BLaER1 treated with 17β-estradiol and CSF1 and Interleukin-3, amounts not matched to agents 10 nM and 100 nM (cell line): ENCODE results near the gene COLEC11.
"Not testable (repeated sequence)": the region's sequence is repeated elsewhere in the genome, so short reads cannot be mapped to it uniquely, and the experiment has no call there.

Experiments
- H3K27ac ChIP-seq, 11 experiments: shearing (Covaris generic); formaldehyde crosslinking; 2 replicates each; pipeline ENCODE4 v1.8.1; 2022
- H3K27me3 ChIP-seq, 11 experiments: shearing (Covaris generic); formaldehyde crosslinking; 2 replicates each; pipeline ENCODE4 v1.8.1; 2022
- H3K36me3 ChIP-seq, 11 experiments: shearing (Covaris generic); formaldehyde crosslinking; 2 replicates each; pipeline ENCODE4 v1.8.1; 2022
- H3K4me1 ChIP-seq, 10 experiments: shearing (Covaris generic); formaldehyde crosslinking; 2 replicates each; pipeline ENCODE4 v1.8.1; 2022
- H3K4me2 ChIP-seq, 11 experiments: shearing (Covaris generic); formaldehyde crosslinking; 2 replicates each; pipeline ENCODE4 v1.8.1; 2022
- H3K4me3 ChIP-seq, 10 experiments: shearing (Covaris generic); formaldehyde crosslinking; 2 replicates each; pipeline ENCODE4 v1.8.1; 2022
- H3K9ac ChIP-seq, 11 experiments: shearing (Covaris generic); formaldehyde crosslinking; 2 replicates each; pipeline ENCODE4 v1.8.1; 2022
- H3K9me3 ChIP-seq, 11 experiments: shearing (Covaris generic); formaldehyde crosslinking; replicated peaks in 1 of 11; 2 replicates each; pipeline ENCODE4 v1.8.1; 2022
- H4K20me1 ChIP-seq, 11 experiments: shearing (Covaris generic); formaldehyde crosslinking; 2 replicates each; pipeline ENCODE4 v1.8.1; 2022
- Cebpa-rat ChIP-seq, 11 experiments: shearing (Covaris generic); IDR thresholded peaks; 2 replicates each; pipeline ENCODE4 v1.8.1; 2022

COLEC11 gene

DNA sequence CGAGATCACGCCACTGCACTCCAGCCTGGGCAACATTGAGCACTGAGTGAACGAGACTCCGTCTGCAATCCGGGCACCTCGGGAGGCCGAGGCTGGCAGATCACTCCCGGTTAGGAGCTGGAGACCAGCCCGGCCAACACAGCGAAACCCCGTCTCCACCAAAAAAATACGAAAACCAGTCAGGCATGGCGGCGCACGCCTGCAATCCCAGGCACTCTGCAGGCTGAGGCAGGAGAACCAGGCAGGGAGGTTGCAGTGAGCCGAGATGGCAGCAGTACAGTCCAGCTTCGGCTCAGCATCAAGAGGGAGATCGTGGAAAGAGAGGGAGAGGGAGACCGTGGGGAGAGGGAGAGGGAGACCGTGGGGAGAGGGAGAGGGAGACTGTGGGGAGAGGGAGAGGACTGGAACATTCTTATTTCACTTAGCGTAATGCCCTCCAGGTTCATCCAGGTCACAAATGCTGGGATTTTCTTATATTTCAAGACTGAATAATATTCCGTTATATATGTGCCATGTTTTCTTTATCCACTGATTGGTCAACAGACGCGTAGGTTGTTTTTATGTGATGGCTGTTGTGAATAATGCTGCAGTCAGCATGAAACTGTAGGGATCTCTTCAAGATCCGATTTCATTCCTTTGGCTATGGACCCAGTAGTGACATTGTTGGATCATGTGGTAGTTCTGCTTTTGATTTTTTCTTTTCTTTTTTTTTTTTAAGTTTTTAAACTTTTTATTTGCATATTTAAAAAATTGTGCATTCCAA is 21.7 kb downstream of the COLEC11 start:
- H3K4me2 ChIP-seq, H3K27ac ChIP-seq, H4K20me1 ChIP-seq, H3K4me3 ChIP-seq, H3K27me3 ChIP-seq, H3K4me1 ChIP-seq, H3K36me3 ChIP-seq, H3K9ac ChIP-seq: not testable (repeated sequence)
- peaks cover 43 to 64% (median 57%) of the 10 kb centered on the region in 11 experiments for H3K9me3 ChIP-seq

DNA sequence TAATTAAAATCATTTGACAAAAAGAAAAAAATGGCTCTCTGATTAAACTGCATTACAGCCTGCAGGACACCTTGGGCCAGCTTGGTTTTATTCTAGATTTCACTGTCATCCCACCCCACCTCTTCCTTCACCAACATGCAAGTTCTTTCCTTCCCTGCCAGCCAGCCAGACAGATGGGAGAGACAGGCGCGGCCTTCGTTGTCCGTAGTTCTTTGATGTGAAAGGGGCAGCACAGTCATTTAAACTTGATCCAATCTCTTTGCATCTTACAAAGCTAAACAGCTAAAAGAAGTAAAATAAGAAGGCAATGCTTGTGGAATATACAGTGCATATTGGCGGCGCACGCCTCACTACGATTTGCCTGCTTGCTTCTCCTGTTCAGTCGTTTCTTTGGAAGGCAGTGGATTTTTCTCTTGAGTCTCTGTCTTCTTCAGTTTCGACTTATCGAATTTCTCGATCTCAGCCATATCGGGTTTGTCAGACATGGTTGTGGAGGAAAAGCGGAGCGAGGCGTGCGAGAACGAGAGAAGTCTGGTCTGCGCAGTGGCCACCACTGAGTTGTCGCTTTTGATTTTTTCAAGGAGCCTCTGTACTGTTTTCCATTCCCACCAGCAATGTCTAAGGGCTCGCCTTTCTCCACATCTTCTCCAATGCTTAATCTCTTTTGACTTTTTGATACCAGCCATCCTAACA is 22.4 kb downstream of the COLEC11 start:
- Histone ChIP-seq H3K4me3 (no peak overlapping the region), H3K36me3 (peaks cover 0 to 3% (median 0%) of the 10 kb centered on the region in 11 experiments; a peak in 1 of 22 replicates), H3K4me1 (no peaks in the 10 kb centered on the region), H3K4me2 (no peak overlapping the region), H4K20me1 (no peaks in the 10 kb centered on the region), H3K9me3 (peaks cover 46 to 71% (median 62%) of the 10 kb centered on the region in 11 experiments), H3K27ac (no peak overlapping the region), H3K27me3 (no peaks in the 10 kb centered on the region), H3K9ac (no peak overlapping the region)
- no peak for TF ChIP-seq Cebpa-rat (IDR thresholded peaks at IDR 0.05)

DNA sequence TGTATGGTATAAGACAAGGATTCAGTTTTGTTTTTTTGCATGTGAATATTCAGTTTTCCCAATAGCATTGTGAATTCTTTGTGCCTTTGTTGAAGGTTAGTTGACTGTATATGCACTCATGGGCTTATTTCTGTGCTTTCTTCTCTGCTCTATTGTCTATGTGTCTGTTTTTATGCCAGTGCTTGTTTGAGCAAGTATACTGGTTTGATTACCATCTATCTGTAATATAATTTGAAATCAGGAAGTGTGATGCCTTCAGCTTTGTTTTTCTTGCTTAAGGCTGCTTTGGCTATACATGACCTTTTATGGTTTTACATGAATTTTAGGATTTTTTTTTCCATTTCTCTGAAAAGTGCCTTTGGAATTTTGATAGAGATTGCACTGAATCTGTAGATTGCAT is 23.5 kb downstream of the COLEC11 start:
- H3K4me1 ChIP-seq, result no peaks in the 10 kb centered on the region
- no peaks in the 10 kb centered on the region for H3K27me3 ChIP-seq
- peaks cover 42 to 69% (median 59%) of the 10 kb centered on the region in 11 experiments for H3K9me3 ChIP-seq
- no peak overlapping the region for H3K4me3 ChIP-seq
- no peak overlapping the region for H3K4me2 ChIP-seq
- no peak overlapping the region for H3K27ac ChIP-seq
- no peaks in the 10 kb centered on the region for H4K20me1 ChIP-seq
- no peak overlapping the region for H3K9ac ChIP-seq
- H3K36me3 ChIP-seq, result peaks cover 0 to 3% (median 0%) of the 10 kb centered on the region in 11 experiments; a peak in 1 of 22 replicates
- no peak for TF ChIP-seq Cebpa-rat (IDR thresholded peaks at IDR 0.05)

DNA sequence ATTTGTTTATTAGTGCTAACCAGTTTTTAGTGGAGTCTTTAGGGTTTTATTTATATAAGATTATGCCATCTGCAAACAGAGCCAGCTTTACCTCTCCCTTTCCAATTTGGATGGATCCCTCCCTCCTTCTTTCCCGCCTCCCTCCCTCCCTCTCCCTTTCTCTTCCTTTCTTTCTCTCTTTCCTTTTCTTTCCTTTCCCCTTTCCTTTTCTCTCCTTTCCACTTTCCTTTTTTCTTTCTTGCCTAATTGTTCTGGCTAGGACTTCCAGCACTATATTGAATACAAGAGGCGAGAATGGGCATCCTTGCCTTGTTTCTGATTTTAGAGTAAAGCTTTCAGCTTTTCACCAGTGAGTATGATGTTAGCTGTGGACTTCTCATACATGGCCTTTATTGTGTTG is 24.1 kb downstream of the COLEC11 start:
- Histone ChIP-seq H3K4me3 (no peak overlapping the region), H4K20me1 (no peaks in the 10 kb centered on the region), H3K4me1 (no peaks in the 10 kb centered on the region), H3K27me3 (no peaks in the 10 kb centered on the region), H3K9me3 (peaks cover 39 to 64% (median 53%) of the 10 kb centered on the region in 11 experiments), H3K4me2 (no peak overlapping the region), H3K9ac (no peak overlapping the region), H3K36me3 (0 out of 22 replicates have a peak, but pooled peaks cover 0 to 3% (median 0%) of the 10 kb centered on the region in 11 experiments), H3K27ac (no peak overlapping the region)
- no peak for TF ChIP-seq Cebpa-rat (IDR thresholded peaks at IDR 0.05)

DNA sequence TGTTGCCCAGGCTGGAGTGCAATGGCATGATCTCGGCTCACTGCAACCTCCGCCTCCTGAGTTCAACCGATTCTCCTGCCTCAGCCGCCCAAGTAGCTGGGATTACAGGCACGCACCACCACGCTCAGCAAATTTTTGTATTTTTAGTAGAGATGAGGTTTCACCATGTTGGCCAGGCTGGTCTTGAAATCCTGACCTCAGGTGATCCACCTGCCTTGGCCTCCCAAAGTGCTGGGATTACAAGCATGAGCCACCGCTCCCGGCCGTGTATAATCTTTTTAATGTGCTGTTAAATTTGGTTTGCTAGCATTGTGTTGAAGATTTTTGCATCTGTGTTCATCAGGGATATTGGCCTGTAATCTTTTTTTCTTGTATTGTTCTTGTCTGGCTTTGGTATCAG is 24.7 kb downstream of the COLEC11 start:
- H3K4me1 ChIP-seq, H3K27ac ChIP-seq, H3K36me3 ChIP-seq, H3K9ac ChIP-seq, H3K27me3 ChIP-seq, H3K4me3 ChIP-seq, H3K4me2 ChIP-seq, H4K20me1 ChIP-seq: not testable (repeated sequence)
- H3K9me3 ChIP-seq, result peaks cover 34 to 61% (median 47%) of the 10 kb centered on the region in 11 experiments

DNA sequence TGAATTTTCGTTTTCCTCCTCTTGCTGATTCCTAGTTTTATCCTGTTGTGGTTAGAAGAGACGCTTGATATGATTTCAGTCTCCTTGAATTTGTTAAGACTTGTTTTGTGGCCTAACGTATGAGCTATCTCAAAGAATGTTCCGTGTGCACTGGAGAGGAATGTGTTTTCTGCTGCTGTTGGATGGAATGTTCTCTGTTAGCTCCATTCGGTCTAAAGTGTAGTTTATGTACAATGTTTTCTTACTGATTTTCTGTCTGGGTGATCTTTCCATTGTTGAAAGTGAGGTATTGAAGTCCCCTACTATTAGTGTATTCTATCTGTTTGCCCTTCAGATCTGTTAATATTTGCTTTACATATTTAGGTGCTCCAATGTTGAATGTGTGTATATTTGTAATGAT is 25.9 kb downstream of the COLEC11 start:
- H3K27me3 ChIP-seq, result no peaks in the 10 kb centered on the region
- H3K9ac ChIP-seq, result no peak overlapping the region
- no peaks in the 10 kb centered on the region for H4K20me1 ChIP-seq
- H3K4me3 ChIP-seq, result no peak overlapping the region
- H3K4me2 ChIP-seq, result no peak overlapping the region
- 0 out of 22 replicates have a peak, but pooled peaks cover 0 to 3% (median 0%) of the 10 kb centered on the region in 11 experiments for H3K36me3 ChIP-seq
- H3K9me3 ChIP-seq, result peaks cover 24 to 50% (median 35%) of the 10 kb centered on the region in 11 experiments
- H3K4me1 ChIP-seq, result no peaks in the 10 kb centered on the region
- TF ChIP-seq Cebpa-rat (IDR thresholded peaks at IDR 0.05), result no peak
- no peak overlapping the region for H3K27ac ChIP-seq

DNA sequence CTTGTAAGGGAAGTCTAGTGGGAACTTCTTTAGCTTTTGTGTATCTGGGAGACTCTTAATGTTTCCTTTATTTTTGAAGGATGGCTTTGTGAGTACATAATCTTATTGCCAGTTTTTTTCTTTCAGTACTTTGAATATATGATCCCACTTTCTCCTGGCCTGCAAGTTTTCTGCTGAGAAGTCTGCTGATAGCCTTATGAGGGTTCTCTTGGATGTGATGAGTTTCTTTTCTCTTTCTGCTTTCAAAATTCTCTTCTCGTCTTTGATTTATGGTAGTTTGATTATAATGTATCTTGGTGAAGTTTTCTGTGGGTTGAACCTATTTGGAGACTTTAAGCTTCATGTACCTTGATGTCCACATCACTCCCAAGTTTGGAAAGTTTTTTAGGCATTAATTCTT is 28.1 kb downstream of the COLEC11 start:
- H3K9ac ChIP-seq, result no peak overlapping the region
- H3K4me3 ChIP-seq, result no peak overlapping the region
- no peak overlapping the region for H3K27ac ChIP-seq
- no peaks in the 10 kb centered on the region for H4K20me1 ChIP-seq
- H3K27me3 ChIP-seq, result no peaks in the 10 kb centered on the region
- H3K4me1 ChIP-seq, result no peaks in the 10 kb centered on the region
- no peak for TF ChIP-seq Cebpa-rat (IDR thresholded peaks at IDR 0.05)
- H3K4me2 ChIP-seq, result no peak overlapping the region
- peaks cover 5 to 29% (median 17%) of the 10 kb centered on the region in 11 experiments; a peak in 19 of 22 replicates for H3K9me3 ChIP-seq
- no peaks in the 10 kb centered on the region for H3K36me3 ChIP-seq

DNA sequence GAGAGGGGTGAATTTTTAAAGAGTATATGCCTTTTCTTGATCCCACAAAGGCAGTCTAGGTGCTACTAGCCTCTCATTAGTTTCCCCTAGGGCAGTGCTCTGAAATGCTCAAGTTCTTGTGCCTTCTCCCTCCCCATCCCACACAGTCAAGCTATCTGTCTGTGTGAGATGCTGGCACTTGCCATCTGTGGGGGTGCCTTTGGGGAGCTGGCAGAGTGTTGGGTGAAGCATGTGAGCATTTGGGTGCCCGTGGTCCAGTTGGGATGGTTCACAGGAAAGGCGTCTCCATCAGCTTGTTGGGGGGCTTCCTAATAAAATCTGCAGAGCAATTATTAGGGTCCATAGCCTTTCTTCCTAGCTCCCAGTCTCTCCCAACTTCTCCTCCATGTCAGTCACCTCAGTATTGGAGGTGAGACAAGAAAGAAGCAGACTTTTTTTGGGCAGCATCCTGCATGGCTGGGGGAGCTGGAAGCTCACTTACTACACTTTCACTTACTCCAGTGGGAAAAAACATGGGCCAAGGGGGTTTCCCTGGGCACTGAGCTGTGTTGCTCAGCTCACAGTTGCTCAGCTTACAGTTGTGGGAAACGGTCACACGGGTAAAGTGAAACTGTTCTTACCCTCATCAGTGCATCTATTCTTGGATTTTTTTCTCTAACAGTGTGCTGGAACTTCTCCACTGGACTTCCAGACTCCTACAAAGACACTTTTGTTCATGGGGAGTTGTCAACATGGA is 29.3 kb downstream of the COLEC11 start:
- Histone ChIP-seq H3K4me3 (no peak overlapping the region), H3K4me2 (no peak overlapping the region), H3K4me1 (no peaks in the 10 kb centered on the region), H3K36me3 (no peaks in the 10 kb centered on the region), H3K9me3 (peaks cover 5 to 28% (median 17%) of the 10 kb centered on the region in 11 experiments; a peak in 19 of 22 replicates), H3K9ac (no peak overlapping the region), H4K20me1 (no peaks in the 10 kb centered on the region), H3K27ac (no peak overlapping the region), H3K27me3 (no peaks in the 10 kb centered on the region)
- no peak for TF ChIP-seq Cebpa-rat (IDR thresholded peaks at IDR 0.05)

DNA sequence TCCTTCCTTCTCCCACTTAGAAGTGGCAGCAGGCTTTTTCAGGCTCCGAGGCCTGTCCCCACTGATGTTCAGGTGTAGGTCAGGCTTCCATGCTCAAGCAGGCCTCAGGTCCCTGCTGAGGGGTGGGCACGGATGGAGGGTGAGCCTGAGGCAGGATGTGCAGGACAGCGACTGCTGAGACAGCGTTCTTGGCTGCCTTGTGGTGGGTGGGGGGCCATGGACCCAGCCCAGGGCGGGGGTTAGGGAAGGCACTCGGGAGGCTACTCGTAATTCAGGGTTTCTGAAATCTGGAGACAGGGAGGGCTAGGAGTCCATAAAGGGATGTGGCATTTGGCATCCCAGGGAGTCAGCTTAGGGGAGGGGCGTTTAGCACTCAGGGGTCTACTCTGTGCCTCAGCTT is 30.3 kb downstream of the COLEC11 start:
- Histone ChIP-seq H3K4me3 (no peak overlapping the region), H3K27me3 (no peaks in the 10 kb centered on the region), H3K4me2 (no peak overlapping the region), H3K9me3 (peaks cover 5 to 28% (median 17%) of the 10 kb centered on the region in 11 experiments; a peak in 19 of 22 replicates), H3K4me1 (no peaks in the 10 kb centered on the region), H3K9ac (no peak overlapping the region), H3K27ac (no peak overlapping the region), H4K20me1 (no peaks in the 10 kb centered on the region), H3K36me3 (no peaks in the 10 kb centered on the region)
- TF ChIP-seq Cebpa-rat (IDR thresholded peaks at IDR 0.05), result no peak
